IMR-90 (cell line): ENCODE results near the gene PAXX. TPM values are rescaled to one million over a fixed set of nuclear protein-coding genes. Genes with fewer than 3 reads are reported as not detected.

ENCODE experiments used
- ATAC-seq: fragments of 200-7000 bp; cut with Tn5 transposase; 2 replicates; pipeline ENCODE4 v1.9.1; 2020; ENCODE audit warnings: low read depth, mild to moderate bottlenecking, moderate library complexity
- BruUV-seq: library from RNA; stranded (reverse); fragments of 400-500 nt; replicated peaks from 2 replicates; lab custom pipeline; 2021; lab: Mats Ljungman, UMichigan
- CTCF ChIA-PET: fragments of 300-600 bp; formaldehyde crosslinking; extraction: SDS; loops from one replicate; lab custom pipeline; 2021; ENCODE audit warnings: antibody characterized with exemption; lab: Yijun Ruan, JAX
- POLR2A ChIA-PET: fragments of 300-600 bp; sonication (Branson Sonifier 250); formaldehyde crosslinking; loops from one replicate; lab custom pipeline; 2022; ENCODE audit warnings: antibody characterized with exemption; ENCODE audit not compliant: unreplicated experiment; lab: Charles Lee
- DNase-seq: peaks from one replicate; pipeline ENCODE4 v3.0.0; 2013
- H2AFZ ChIP-seq: replicated peaks from 2 replicates; pipeline ENCODE3; 2013; ENCODE audit warnings: low read length, mild to moderate bottlenecking; ENCODE audit not compliant: poor library complexity
- H2AK5ac ChIP-seq: 2 replicates; pipeline ENCODE4 v1.6.1; 2013; ENCODE audit warnings: low read depth, low read length, inconsistent platforms
- H2AK9ac ChIP-seq: replicated peaks from 2 replicates; pipeline ENCODE3; 2013; ENCODE audit warnings: mild to moderate bottlenecking, low read depth, low read length, moderate library complexity; ENCODE audit not compliant: poor library complexity
- H2BK120ac ChIP-seq: 2 replicates; pipeline ENCODE4 v1.6.1; 2013; ENCODE audit warnings: low read depth, low read length, inconsistent platforms
- H2BK15ac ChIP-seq: 3 replicates; pipeline ENCODE4 v1.6.1; 2013; ENCODE audit warnings: low read depth, low read length, inconsistent platforms
- H2BK20ac ChIP-seq: 2 replicates; pipeline ENCODE4 v1.6.1; 2013; ENCODE audit warnings: low read depth, mild to moderate bottlenecking, inconsistent platforms, low read length, moderate library complexity
- H2BK5ac ChIP-seq: 2 replicates; pipeline ENCODE4 v1.6.1; 2013; ENCODE audit warnings: mild to moderate bottlenecking, low read depth, low read length, inconsistent platforms; ENCODE audit not compliant: poor library complexity, severe bottlenecking
- H3K14ac ChIP-seq: replicated peaks from 2 replicates; pipeline ENCODE4 v1.6.1; 2013; ENCODE audit warnings: low read depth, low read length, inconsistent platforms
- H3K18ac ChIP-seq: 2 replicates; pipeline ENCODE4 v1.6.1; 2013; ENCODE audit warnings: low read depth, low read length, control low read depth
- H3K23ac ChIP-seq: 2 replicates; pipeline ENCODE4 v1.6.1; 2013; ENCODE audit warnings: low read depth, low read length, inconsistent platforms
- H3K27ac ChIP-seq: 2 replicates; pipeline ENCODE4 v1.5.1; 2013; ENCODE audit warnings: mild to moderate bottlenecking, control low read depth, low read length; ENCODE audit not compliant: insufficient read depth
- H3K27me3 ChIP-seq: 2 replicates; pipeline ENCODE4 v1.6.1; 2013; ENCODE audit warnings: low read length; ENCODE audit not compliant: control insufficient read depth, insufficient read depth
- H3K36me3 ChIP-seq: 2 replicates; pipeline ENCODE4 v1.6.1; 2013; ENCODE audit warnings: low read length, mixed read lengths; ENCODE audit not compliant: control insufficient read depth, insufficient read depth
- H3K4ac ChIP-seq: 2 replicates; pipeline ENCODE4 v1.6.1; 2013; ENCODE audit warnings: low read depth, low read length, inconsistent platforms
- H3K4me1 ChIP-seq: 2 replicates; pipeline ENCODE4 v1.6.1; 2013; ENCODE audit warnings: low read length, mixed read lengths; ENCODE audit not compliant: control insufficient read depth, insufficient read depth
- H3K4me2 ChIP-seq: 2 replicates; pipeline ENCODE4 v1.6.1; 2013; ENCODE audit warnings: low read depth, mild to moderate bottlenecking, control low read depth, low read length, moderate library complexity
- H3K4me3 ChIP-seq: 2 replicates; pipeline ENCODE4 v1.5.1; 2013; ENCODE audit warnings: low read depth, mild to moderate bottlenecking, control low read depth, low read length, moderate library complexity; ENCODE audit not compliant: insufficient read depth
- H3K56ac ChIP-seq: 2 replicates; pipeline ENCODE4 v1.6.1; 2013; ENCODE audit warnings: low read length, inconsistent platforms; ENCODE audit not compliant: insufficient read depth; ENCODE audit errors: extremely low read depth
- H3K79me1 ChIP-seq, 2 experiments: 2 replicates each; pipeline ENCODE4 v1.6.1; 2013; ENCODE audit warnings: low read length in 2 of 2, inconsistent platforms in 1 of 2, low read depth in 1 of 2
- H3K9ac ChIP-seq: 2 replicates; pipeline ENCODE4 v1.6.1; 2013; ENCODE audit warnings: low read depth, low read length, control low read depth
- H3K9me1 ChIP-seq: 2 replicates; pipeline ENCODE4 v1.6.1; 2013; ENCODE audit warnings: low read length, inconsistent platforms; ENCODE audit not compliant: insufficient read depth
- H3K9me3 ChIP-seq: 2 replicates; pipeline ENCODE4 v1.6.1; 2013; ENCODE audit warnings: low read length; ENCODE audit not compliant: control insufficient read depth, insufficient read depth
- H4K20me1 ChIP-seq: 2 replicates; pipeline ENCODE4 v1.6.1; 2013; ENCODE audit warnings: low read length, inconsistent platforms; ENCODE audit not compliant: insufficient read depth
- H4K5ac ChIP-seq: 2 replicates; pipeline ENCODE4 v1.6.1; 2013; ENCODE audit warnings: mild to moderate bottlenecking, low read depth, low read length, control low read depth
- H4K8ac ChIP-seq, 2 experiments: 2 replicates each; pipeline ENCODE4 v1.6.1; 2013; ENCODE audit warnings: low read depth in 2 of 2, low read length in 2 of 2, control low read depth in 1 of 2, inconsistent platforms in 1 of 2
- H4K91ac ChIP-seq: 2 replicates; pipeline ENCODE4 v1.6.1; 2013; ENCODE audit warnings: low read depth, low read length, inconsistent platforms; ENCODE audit not compliant: insufficient read depth
- BHLHE40 ChIP-seq: fragments of 150-350 bp; IDR thresholded peaks from 2 replicates; pipeline ENCODE4 v1.6.1; 2016; ENCODE audit warnings: mild to moderate bottlenecking, low read depth, low read length
- CEBPB ChIP-seq: IDR thresholded peaks from 2 replicates; pipeline ENCODE4 v1.6.1; 2012; ENCODE audit warnings: low read depth, low read length, improper control_type of control experiment
- CHD1 ChIP-seq: IDR thresholded peaks from 2 replicates; pipeline ENCODE4 v1.6.1; 2012; ENCODE audit warnings: low read depth, low read length, improper control_type of control experiment
- FOS ChIP-seq: fragments of 150-350 bp; IDR thresholded peaks from 2 replicates; pipeline ENCODE4 v1.6.1; 2016; ENCODE audit warnings: low read depth, low read length
- MAFK ChIP-seq: IDR thresholded peaks from 2 replicates; pipeline ENCODE4 v1.6.1; 2012; ENCODE audit warnings: low read depth, low read length, improper control_type of control experiment
- MAZ ChIP-seq: IDR thresholded peaks from 2 replicates; pipeline ENCODE4 v1.6.1; 2012; ENCODE audit warnings: low read depth, mild to moderate bottlenecking, low read length, improper control_type of control experiment, moderate library complexity, borderline replicate concordance
- MXI1 ChIP-seq: IDR thresholded peaks from 2 replicates; pipeline ENCODE4 v1.6.1; 2012; ENCODE audit warnings: low read depth, mild to moderate bottlenecking, low read length, moderate library complexity, borderline replicate concordance
- NFE2L2 ChIP-seq: fragments of 150-350 bp; IDR thresholded peaks from 2 replicates; pipeline ENCODE4 v1.6.1; 2016; ENCODE audit warnings: low read depth, mild to moderate bottlenecking, low read length
- POLR2A ChIP-seq: IDR thresholded peaks from 2 replicates; pipeline ENCODE4 v1.6.1; 2012; ENCODE audit warnings: mild to moderate bottlenecking, low read depth, low read length
- RAD21 ChIP-seq: IDR thresholded peaks from 2 replicates; pipeline ENCODE4 v1.6.1; 2012; ENCODE audit warnings: low read length, improper control_type of control experiment
- RCOR1 ChIP-seq: IDR thresholded peaks from 2 replicates; pipeline ENCODE4 v1.6.1; 2012; ENCODE audit warnings: mild to moderate bottlenecking, low read length, improper control_type of control experiment; ENCODE audit not compliant: insufficient replicate concordance
- RFX5 ChIP-seq: IDR thresholded peaks from 2 replicates; pipeline ENCODE4 v1.8.0; 2012; ENCODE audit warnings: low read depth, mild to moderate bottlenecking, low read length, moderate library complexity
- SMC3 ChIP-seq: fragments of 150-350 bp; IDR thresholded peaks from 2 replicates; pipeline ENCODE4 v1.6.1; 2016; ENCODE audit warnings: low read depth, mild to moderate bottlenecking, antibody characterized with exemption, low read length, moderate library complexity
- WGBS, 2 experiments: methylation state at CpG; one replicate each; pipeline versions ENCODE4 v1.1.5 to v1.1.7; 2013; ENCODE audit warnings: missing lambda C conversion rate in 2 of 2; ENCODE audit not compliant: insufficient read length in 1 of 2; ENCODE audit errors: extremely low coverage in 2 of 2; 5-methylcytosine and 5-hydroxymethylcytosine counted together
- dilution Hi-C: fragments of 300-500 bp; cut with HindIII; formaldehyde crosslinking; loops from one replicate; pipeline ENCODE4 v1.14.3; 2018; ENCODE audit warnings: low sequenced_read_pairs; ENCODE audit not compliant: unreplicated experiment
- in situ Hi-C: fragments of 300-500 bp; cut with MboI; formaldehyde crosslinking; loops from 3 replicates; pipeline ENCODE4 v1.14.3; 2019; ENCODE audit warnings: low sequenced_read_pairs, inconsistent platforms, mixed read lengths
- intact Hi-C: fragments of 100-400 bp; cut with micrococcal nuclease; formaldehyde crosslinking; loops from 2 replicates; pipeline ENCODE4 v1.10.0; 2022
- polyA plus RNA-seq, 3 experiments: library from polyadenylated mRNA; depleted of rRNA; stranded (reverse); fragments of >200 nt; gene quantifications; 2 replicates each; pipeline ENCODE4 v1.2.3, GENCODE V29; 2012; ENCODE audit warnings: low replicate concordance in 1 of 3
- total RNA-seq: library from RNA; depleted of rRNA; stranded (reverse); fragments of >200 nt; gene quantifications from 2 replicates; pipeline ENCODE4 v1.2.3, GENCODE V29; 2012
- TF ChIP-seq, protein P1 (sequence below): fragments of 150-350 bp; IDR thresholded peaks from 2 replicates; pipeline ENCODE4 v1.6.1; 2016; ENCODE audit warnings: low read depth, mild to moderate bottlenecking, low read length, moderate library complexity, borderline replicate concordance
- TF ChIP-seq, protein P2 (sequence below): fragments of 150-350 bp; IDR thresholded peaks from 2 replicates; pipeline ENCODE4 v1.6.1; 2017; ENCODE audit warnings: mild to moderate bottlenecking, antibody characterized with exemption, low read length, low read depth
- TF ChIP-seq, protein P3 (sequence below): conservative IDR thresholded peaks from 2 replicates; pipeline ENCODE4 v1.5.1; 2012; ENCODE audit warnings: mild to moderate bottlenecking, low read depth, low read length, improper control_type of control experiment

The PAXX gene
- total and polyA plus RNA-seq, 2 of the 4 experiments (the other 2 are of a cell fraction), result 5.7 to 24.6 TPM

DNA sequence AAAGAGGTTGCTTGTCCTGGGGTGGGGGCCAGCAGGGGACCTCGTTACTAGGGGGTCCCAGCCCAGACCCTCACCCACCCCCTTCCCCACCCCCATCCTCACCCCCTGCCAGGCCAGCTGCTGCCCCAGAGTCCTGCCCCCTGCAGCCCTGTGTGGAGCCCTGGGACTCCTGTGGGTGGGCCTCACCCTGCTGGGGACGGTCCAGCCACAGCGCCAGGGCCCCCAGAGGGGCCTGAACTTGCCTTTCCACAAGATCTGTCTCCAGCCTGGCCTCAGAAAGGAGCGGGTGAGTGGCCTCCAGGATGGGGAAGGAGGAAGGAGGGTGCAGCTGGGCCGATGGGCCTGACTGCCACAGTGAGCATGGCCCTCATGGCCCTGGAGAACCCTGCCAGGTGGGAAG is 22.4 kb upstream of the PAXX start:
- no peak overlapping the region for H3K56ac ChIP-seq
- DNase-seq (no peak), ATAC-seq (no peak)
- no peaks in the 10 kb centered on the region for H3K4me1 ChIP-seq
- no peak overlapping the region for H2BK5ac ChIP-seq
- no peaks in the 10 kb centered on the region for H3K9me1 ChIP-seq
- H2BK20ac ChIP-seq, result no peak overlapping the region
- 75% methylated on average over 2 of the region's 5 CpGs; no CpG with 5 or more reads in 1 of the 2 experiments for WGBS, 2 experiments
- H3K9ac ChIP-seq, result no peak overlapping the region
- TF ChIP-seq FOS (no peak), RAD21 (no peak), RCOR1 (no peak), MAFK (no peak), MXI1 (no peak), POLR2A (no peak), MAZ (no peak), RFX5 (no peak), SMC3 (no peak), NFE2L2 (no peak), BHLHE40 (no peak), CHD1 (no peak), CEBPB (no peak)
- TF ChIP-seq, protein P1, sequence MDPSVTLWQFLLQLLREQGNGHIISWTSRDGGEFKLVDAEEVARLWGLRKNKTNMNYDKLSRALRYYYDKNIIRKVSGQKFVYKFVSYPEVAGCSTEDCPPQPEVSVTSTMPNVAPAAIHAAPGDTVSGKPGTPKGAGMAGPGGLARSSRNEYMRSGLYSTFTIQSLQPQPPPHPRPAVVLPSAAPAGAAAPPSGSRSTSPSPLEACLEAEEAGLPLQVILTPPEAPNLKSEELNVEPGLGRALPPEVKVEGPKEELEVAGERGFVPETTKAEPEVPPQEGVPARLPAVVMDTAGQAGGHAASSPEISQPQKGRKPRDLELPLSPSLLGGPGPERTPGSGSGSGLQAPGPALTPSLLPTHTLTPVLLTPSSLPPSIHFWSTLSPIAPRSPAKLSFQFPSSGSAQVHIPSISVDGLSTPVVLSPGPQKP, result no peak
- TF ChIP-seq, protein P2, sequence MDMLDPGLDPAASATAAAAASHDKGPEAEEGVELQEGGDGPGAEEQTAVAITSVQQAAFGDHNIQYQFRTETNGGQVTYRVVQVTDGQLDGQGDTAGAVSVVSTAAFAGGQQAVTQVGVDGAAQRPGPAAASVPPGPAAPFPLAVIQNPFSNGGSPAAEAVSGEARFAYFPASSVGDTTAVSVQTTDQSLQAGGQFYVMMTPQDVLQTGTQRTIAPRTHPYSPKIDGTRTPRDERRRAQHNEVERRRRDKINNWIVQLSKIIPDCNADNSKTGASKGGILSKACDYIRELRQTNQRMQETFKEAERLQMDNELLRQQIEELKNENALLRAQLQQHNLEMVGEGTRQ, result no peak
- TF ChIP-seq, protein P3, sequence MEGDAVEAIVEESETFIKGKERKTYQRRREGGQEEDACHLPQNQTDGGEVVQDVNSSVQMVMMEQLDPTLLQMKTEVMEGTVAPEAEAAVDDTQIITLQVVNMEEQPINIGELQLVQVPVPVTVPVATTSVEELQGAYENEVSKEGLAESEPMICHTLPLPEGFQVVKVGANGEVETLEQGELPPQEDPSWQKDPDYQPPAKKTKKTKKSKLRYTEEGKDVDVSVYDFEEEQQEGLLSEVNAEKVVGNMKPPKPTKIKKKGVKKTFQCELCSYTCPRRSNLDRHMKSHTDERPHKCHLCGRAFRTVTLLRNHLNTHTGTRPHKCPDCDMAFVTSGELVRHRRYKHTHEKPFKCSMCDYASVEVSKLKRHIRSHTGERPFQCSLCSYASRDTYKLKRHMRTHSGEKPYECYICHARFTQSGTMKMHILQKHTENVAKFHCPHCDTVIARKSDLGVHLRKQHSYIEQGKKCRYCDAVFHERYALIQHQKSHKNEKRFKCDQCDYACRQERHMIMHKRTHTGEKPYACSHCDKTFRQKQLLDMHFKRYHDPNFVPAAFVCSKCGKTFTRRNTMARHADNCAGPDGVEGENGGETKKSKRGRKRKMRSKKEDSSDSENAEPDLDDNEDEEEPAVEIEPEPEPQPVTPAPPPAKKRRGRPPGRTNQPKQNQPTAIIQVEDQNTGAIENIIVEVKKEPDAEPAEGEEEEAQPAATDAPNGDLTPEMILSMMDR, result no peak
- H3K18ac ChIP-seq, result no peak overlapping the region
- no peak overlapping the region for H2BK120ac ChIP-seq
- dilution Hi-C loops, result no loop called here
- H3K27ac ChIP-seq, result no peak overlapping the region
- H4K5ac ChIP-seq, result no peak overlapping the region
- H2AK9ac ChIP-seq, result no peak overlapping the region
- no peak overlapping the region for H3K4me2 ChIP-seq
- no peak overlapping the region for H4K91ac ChIP-seq
- no peak overlapping the region for H3K23ac ChIP-seq
- H2AK5ac ChIP-seq, result no peak overlapping the region
- no peak overlapping the region for H3K4ac ChIP-seq
- no TSS peak for BruUV-seq
- H3K14ac ChIP-seq, result no peak overlapping the region
- no peak overlapping the region for H2AFZ ChIP-seq
- peaks cover 19% of the 10 kb centered on the region for H3K27me3 ChIP-seq
- no peaks in the 10 kb centered on the region for H3K79me1 ChIP-seq
- ChIA-PET POLR2A (no interaction called here), CTCF (no interaction called here)
- H2BK15ac ChIP-seq, result no peak overlapping the region
- in situ Hi-C loops, result no loop called here
- no peaks in the 10 kb centered on the region for H3K9me3 ChIP-seq
- H3K36me3 ChIP-seq, result no peaks in the 10 kb centered on the region
- no peak overlapping the region for H3K4me3 ChIP-seq
- no peaks in the 10 kb centered on the region for H4K20me1 ChIP-seq
- H4K8ac ChIP-seq, result no peak overlapping the region
- intact Hi-C loops, result no loop called here
